LNCAP (cell line): ENCODE data around the gene BTBD2.

Experiments
- CTCF ChIP-seq: fragments of 450-650 bp; IDR thresholded peaks from 2 replicates; pipeline ENCODE4 v1.5.1; 2017; ENCODE audit warnings: mild to moderate bottlenecking

BTBD2 gene

DNA sequence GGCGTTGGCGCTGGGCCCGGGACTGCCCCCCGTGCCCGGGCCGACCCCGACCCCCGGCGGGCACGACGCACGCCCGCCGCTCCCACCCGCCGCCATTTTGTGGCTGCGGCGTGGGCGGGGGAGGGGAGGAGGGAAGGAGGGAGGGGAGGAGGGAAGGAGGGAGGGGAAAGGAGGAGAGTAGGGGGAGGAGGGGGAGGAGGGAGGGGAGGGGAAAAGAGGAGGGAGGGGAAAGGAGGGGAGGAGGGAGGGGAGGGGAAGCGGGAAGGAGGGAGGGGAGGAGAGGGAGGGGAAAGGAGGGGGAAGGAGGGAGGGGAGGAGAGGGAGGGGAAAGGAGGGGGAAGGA is at the start of gene BTBD2:
BTBD2 (minus strand) TSS at position 107 of the 343 bp plus-strand sequence; CDS start at position 96, 11 bp downstream.
- no peak for TF ChIP-seq CTCF

DNA sequence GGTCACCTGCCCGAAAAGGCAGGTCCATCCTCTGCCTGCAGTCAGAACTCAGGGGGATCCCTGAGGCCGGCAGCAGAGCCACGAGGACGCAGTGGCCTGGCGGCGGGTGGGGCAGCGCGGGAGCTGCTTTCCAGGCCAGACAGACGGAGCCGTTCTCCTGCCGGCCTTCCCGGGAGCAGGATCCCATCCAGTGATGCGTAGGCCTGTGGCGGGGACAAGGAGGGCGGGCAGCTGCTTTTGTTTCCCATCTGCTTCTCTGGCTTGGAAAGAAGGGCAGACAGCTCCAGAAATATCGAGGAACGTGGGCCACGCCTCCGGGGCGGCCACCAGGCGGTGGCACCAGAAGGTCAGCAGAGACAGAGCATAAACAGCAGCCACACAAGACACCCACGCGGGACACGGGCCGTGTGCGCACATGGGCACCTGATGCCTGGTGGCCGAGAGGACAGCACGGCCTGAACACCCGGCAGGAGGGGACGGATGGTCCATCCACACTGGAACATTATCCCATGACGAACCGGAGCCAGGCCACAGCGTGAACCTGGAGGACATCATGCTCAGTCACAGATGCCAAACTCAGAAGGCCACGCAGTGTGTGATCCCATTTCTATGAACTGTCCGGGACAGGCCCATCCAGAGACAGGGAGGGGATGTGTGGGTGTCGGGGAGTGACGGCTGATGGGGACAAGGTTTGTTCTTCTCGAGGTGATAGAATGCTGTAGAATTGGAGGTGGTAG is 49.4 kb upstream of the BTBD2 start:
- no peak for TF ChIP-seq CTCF

DNA sequence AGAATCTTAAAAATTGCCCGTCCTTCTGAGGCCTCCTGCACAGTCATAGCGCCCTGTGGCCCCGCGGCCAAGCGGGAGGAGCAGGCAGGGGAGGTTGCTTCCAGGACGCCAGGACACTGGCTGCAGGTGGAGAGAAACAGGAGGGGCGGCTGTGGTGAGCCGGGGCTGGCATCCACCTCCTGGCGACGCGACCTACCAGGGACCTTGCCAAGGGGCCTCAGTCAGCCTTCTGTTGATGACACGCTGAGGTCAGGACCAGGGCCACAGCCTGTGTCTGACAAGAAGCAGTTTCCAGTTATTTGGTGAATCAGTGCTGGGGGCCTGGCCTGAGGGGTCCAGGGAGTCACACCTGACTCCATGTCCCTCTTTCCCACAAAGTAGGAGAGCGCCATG is 48.9 kb upstream of the BTBD2 start:
- no peak for TF ChIP-seq CTCF

DNA sequence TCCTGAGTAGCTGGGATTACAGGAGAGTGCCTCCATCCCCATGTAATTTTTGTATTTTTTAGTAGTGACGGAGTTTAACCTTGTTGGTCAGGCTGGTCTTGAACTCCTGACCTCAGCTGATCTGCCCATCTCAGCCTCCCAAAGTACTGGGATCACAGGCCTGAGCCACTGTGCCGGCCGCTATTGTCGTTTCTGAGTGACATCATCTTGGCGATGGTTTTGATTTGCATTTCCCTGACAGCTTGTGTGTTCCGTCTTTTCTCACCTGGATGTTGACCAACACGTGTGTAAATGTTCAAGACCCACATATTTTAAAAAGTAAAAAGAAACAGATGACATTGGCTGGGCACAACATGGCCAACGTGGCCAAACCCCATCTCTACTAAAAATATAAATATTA is 48.3 kb upstream of the BTBD2 start:
- TF ChIP-seq CTCF = no peak

- TF ChIP-seq CTCF = no peak
These were observed 47.3 kb upstream of the BTBD2 start for GRCh38 chr19:2062770-2063169.

GRCh38 chr19:2062389-2062729 is 46.8 kb upstream of the BTBD2 start:
- no peak for TF ChIP-seq CTCF

DNA sequence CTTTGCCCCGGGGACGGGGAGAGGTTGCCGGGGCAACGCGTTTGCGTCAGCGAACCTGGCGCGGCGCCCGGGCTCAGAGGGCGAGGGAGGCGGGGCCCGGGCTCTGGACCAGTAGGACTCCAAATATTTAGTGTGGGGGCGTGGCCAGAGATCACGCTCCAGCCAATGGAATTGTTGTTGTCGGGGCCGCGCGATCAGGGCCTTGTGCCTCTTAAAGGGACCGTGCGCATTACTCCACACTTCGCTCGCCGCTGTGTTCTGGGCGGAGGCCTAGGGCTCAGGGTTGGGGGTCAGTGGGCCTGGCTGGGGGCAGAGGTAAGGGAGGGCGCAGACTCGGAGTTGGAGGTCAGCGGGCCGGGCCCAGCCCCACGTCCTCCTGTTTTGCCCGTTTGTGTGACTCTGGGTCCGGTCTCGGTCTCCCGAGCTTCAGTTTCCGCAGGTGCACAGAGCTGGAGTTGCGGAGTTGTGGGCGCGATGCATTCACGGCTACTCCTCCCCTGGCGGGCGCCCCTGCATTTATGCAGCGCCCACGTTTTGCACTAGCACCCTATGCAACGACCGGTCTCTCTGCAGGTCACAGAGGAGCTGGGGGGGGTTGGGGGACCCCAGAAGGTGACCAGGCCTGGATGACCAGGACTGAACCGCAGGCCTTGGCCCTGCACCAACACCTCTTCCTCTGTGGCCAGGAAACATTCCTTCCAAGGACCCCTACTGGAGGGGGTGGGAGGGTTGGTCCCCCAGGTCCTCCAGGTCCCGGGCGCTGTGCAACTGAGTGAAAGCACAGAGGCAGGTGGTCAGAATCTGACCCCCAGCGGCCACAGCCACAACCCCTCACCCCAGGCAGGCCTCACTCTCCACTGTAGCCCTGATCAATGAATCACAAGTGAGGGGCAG is 46.2 kb upstream of the BTBD2 start:
- no peak for TF ChIP-seq CTCF
